ENCODE results near the gene AIM2.

AIM2 gene

DNA sequence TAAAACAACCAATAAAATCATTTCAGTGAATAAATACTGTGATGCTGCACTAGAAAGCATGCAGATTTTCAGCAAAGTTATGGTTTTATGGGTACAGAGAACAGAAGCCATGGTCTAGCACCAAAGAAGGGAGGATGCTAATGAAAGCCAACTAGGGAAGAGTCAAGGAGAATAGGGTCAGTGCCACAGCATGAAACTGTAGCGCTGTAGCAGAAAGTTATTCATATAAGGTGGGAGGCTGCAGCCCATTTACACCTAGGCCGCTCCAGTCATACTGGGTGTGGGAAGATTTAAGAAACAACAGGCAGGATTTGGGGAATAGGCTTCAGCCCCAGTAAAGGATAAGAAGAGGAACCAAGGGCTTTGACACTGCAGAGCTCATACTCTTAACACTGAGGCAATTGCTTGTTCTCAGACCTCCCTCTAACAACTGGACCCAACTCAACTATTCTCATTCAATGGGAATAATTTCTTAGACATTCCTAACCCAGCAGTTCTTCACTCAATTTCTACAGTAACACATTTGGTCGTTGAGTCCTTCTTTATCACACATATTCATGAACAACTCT is 62.5 kb downstream of the AIM2 start:
- Histone ChIP-seq H3K36me3 (ENCODE audit: control insufficient read depth in 1 of 2, insufficient read depth in 2 of 2, low read length in 2 of 2) (peaks cover 21 to 36% of the 10 kb centered on the region in 2 donors), H3K4me3 (ENCODE audit: low read depth in 1 of 2, low read length in 2 of 2) (peak overlapping the region; percentile 9 to 78), H3K27ac (ENCODE audit: low read length) (no peak overlapping the region), H3K4me1 (ENCODE audit: control insufficient read depth in 1 of 2, insufficient read depth in 2 of 2, low read length in 2 of 2) (peaks cover 0 to 12% of the 10 kb centered on the region in 2 donors), H3K9me3 (ENCODE audit: control insufficient read depth in 1 of 2, low read length in 2 of 2) (no peaks in the 10 kb centered on the region), H3K27me3 (ENCODE audit: low read depth, low read length) (no peaks in the 10 kb centered on the region)

DNA sequence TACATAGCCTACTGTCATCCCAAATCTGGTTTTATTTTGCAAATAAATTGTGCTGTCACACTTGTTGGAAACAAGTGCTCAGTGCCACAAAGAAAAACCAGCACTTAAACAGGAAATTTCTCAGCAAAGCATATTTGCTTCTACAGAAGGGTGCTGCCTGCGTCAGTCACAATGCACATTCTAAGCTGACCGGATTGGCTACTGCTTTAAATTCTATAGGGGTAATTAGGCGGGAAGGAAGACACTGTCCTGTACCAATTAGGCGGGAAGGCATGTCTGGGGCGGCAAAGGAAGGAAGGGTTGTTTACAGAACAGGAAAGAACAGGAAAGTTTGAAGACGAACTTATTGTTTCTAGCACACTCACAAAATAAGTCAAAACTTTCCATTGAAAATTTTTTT is 64.1 kb downstream of the AIM2 start:
- Histone ChIP-seq H3K4me1 (ENCODE audit: control insufficient read depth in 1 of 2, insufficient read depth in 2 of 2, low read length in 2 of 2) (peaks cover 5 to 9% of the 10 kb centered on the region in 2 donors), H3K27ac (ENCODE audit: low read length) (peak overlapping the region; percentile 95), H3K4me3 (ENCODE audit: low read depth in 1 of 2, low read length in 2 of 2) (peak overlapping the region; percentile 55 to 78), H3K27me3 (ENCODE audit: low read depth, low read length) (no peaks in the 10 kb centered on the region), H3K36me3 (ENCODE audit: control insufficient read depth in 1 of 2, insufficient read depth in 2 of 2, low read length in 2 of 2) (peaks cover 8 to 24% of the 10 kb centered on the region in 2 donors), H3K9me3 (ENCODE audit: control insufficient read depth in 1 of 2, low read length in 2 of 2) (no peaks in the 10 kb centered on the region)
